CD14-positive monocyte (primary cell): ENCODE measurements around the gene SIN3A. TPM values are rescaled to one million over a fixed set of nuclear protein-coding genes. Genes with fewer than 3 reads are reported as not detected.

Experiments
- DNase-seq, 3 donors: peaks; one replicate each; pipeline ENCODE4 v3.0.0-alpha.2; 2011 to 2022
- H2AFZ ChIP-seq: 2 replicates; pipeline ENCODE4 v1.6.0; 2012; ENCODE audit warnings: mild to moderate bottlenecking, low read depth, low read length, inconsistent platforms; ENCODE audit not compliant: insufficient read depth, poor library complexity, severe bottlenecking
- H3K27ac ChIP-seq, 2 donors: 1 replicate in 1 of 2; 2 replicates in 1 of 2; pipeline ENCODE4 v1.5.1; 2012 to 2013; ENCODE audit warnings: low read length in 2 of 2, control low read depth in 1 of 2, inconsistent platforms in 1 of 2, low read depth in 1 of 2, mild to moderate bottlenecking in 1 of 2
- H3K27me3 ChIP-seq, 2 donors: one replicate each; pipeline versions ENCODE4 v1.6.0 to v1.6.1; 2011 to 2013; ENCODE audit warnings: low read length in 2 of 2; ENCODE audit not compliant: control insufficient read depth in 2 of 2, insufficient read depth in 2 of 2
- H3K36me3 ChIP-seq, 2 donors: replicated peaks in 1 of 2; 1 replicate in 1 of 2; 2 replicates in 1 of 2; pipeline versions ENCODE4 v1.5.1 to v1.6.1; 2012 to 2013; ENCODE audit warnings: low read length in 2 of 2, control low read depth in 1 of 2, inconsistent platforms in 1 of 2, mild to moderate bottlenecking in 1 of 2; ENCODE audit not compliant: insufficient read depth in 2 of 2, control insufficient read depth in 1 of 2
- H3K4me1 ChIP-seq, 2 donors: 1 replicate in 1 of 2; 2 replicates in 1 of 2; pipeline versions ENCODE4 v1.5.1 to v1.6.1; 2012 to 2013; ENCODE audit warnings: low read length in 2 of 2, control low read depth in 1 of 2, inconsistent platforms in 1 of 2, mild to moderate bottlenecking in 1 of 2, moderate library complexity in 1 of 2; ENCODE audit not compliant: insufficient read depth in 2 of 2, control insufficient read depth in 1 of 2
- H3K4me2 ChIP-seq: replicated peaks from 2 replicates; pipeline ENCODE3; 2012; ENCODE audit warnings: low read length, moderate library complexity, mild to moderate bottlenecking; ENCODE audit not compliant: poor library complexity, severe bottlenecking; ENCODE audit errors: extremely low read depth
- H3K4me3 ChIP-seq, 3 experiments: fragments of 200-600 bp in 1 of 3; sonication (generic) in 1 of 3; replicated peaks in 1 of 3; 1 replicate in 2 of 3; 2 replicates in 1 of 3; pipeline ENCODE4 v1.5.1; 2011 to 2013; ENCODE audit warnings: low read length in 3 of 3, mild to moderate bottlenecking in 3 of 3, control low read depth in 2 of 3, low read depth in 2 of 3, inconsistent platforms in 1 of 3, moderate library complexity in 1 of 3
- H3K79me2 ChIP-seq: 2 replicates; pipeline ENCODE4 v1.6.0; 2012; ENCODE audit warnings: mild to moderate bottlenecking, control low read depth, inconsistent platforms, low read length, moderate library complexity; ENCODE audit not compliant: insufficient read depth
- H3K9ac ChIP-seq: 2 replicates; pipeline ENCODE4 v1.6.0; 2017; ENCODE audit warnings: low read length, mild to moderate bottlenecking; ENCODE audit not compliant: insufficient read depth, poor library complexity, severe bottlenecking
- H3K9me3 ChIP-seq, 2 donors: replicated peaks in 1 of 2; 1 replicate in 1 of 2; 2 replicates in 1 of 2; pipeline versions ENCODE4 v1.5.1 to v1.6.1; 2012 to 2013; ENCODE audit warnings: low read length in 2 of 2, control low read depth in 1 of 2; ENCODE audit not compliant: control insufficient read depth in 1 of 2, insufficient read depth in 1 of 2
- H4K20me1 ChIP-seq: 2 replicates; pipeline ENCODE4 v1.6.0; 2012; ENCODE audit warnings: mild to moderate bottlenecking, low read length, control low read depth, moderate library complexity; ENCODE audit not compliant: insufficient read depth
- H3K27ac Mint-ChIP-seq, 7 donors: one replicate each; pipeline ENCODE4 v1.8.0; 2020; ENCODE audit warnings: mild to moderate bottlenecking in 7 of 7, mixed read lengths in 7 of 7, moderate library complexity in 6 of 7, inconsistent platforms in 2 of 7
- H3K27me3 Mint-ChIP-seq, 3 donors: one replicate each; pipeline ENCODE4 v1.8.0; 2021 to 2022; ENCODE audit warnings: low read depth in 3 of 3, mild to moderate bottlenecking in 3 of 3, mixed read lengths in 3 of 3, moderate library complexity in 3 of 3, inconsistent platforms in 1 of 3
- H3K36me3 Mint-ChIP-seq, 2 donors: one replicate each; pipeline ENCODE4 v1.8.0; 2020; ENCODE audit warnings: mixed read lengths in 2 of 2, inconsistent platforms in 1 of 2, mild to moderate bottlenecking in 1 of 2
- H3K4me1 Mint-ChIP-seq: one replicate; pipeline ENCODE4 v1.8.0; 2020; ENCODE audit warnings: mild to moderate bottlenecking, mixed read lengths
- H3K4me3 Mint-ChIP-seq, 2 donors: one replicate each; pipeline ENCODE4 v1.8.0; 2020; ENCODE audit warnings: mild to moderate bottlenecking in 2 of 2, mixed read lengths in 2 of 2, moderate library complexity in 1 of 2
- H3K9me3 Mint-ChIP-seq, 7 donors: one replicate each; pipeline ENCODE4 v1.8.0; 2020 to 2022; ENCODE audit warnings: mixed read lengths in 7 of 7, mild to moderate bottlenecking in 6 of 7, moderate library complexity in 6 of 7, inconsistent platforms in 2 of 7
- CTCF ChIP-seq: fragments of 200-600 bp; IDR thresholded peaks from one replicate; pipeline ENCODE4 v1.8.0; 2022; ENCODE audit warnings: antibody characterized with exemption, mild to moderate bottlenecking
- WGBS: methylation state at CpG from one replicate; pipeline ENCODE4 v1.1.5; 2013; ENCODE audit warnings: missing lambda C conversion rate; ENCODE audit not compliant: insufficient coverage; 5-methylcytosine and 5-hydroxymethylcytosine counted together
- intact Hi-C, 2 donors: fragments of 100-400 bp; cut with micrococcal nuclease; formaldehyde crosslinking; loops; one replicate each; pipeline versions ENCODE4 v1.15.0 to v1.15.1; 2023
- polyA plus RNA-seq, 3 donors: library from polyadenylated mRNA; depleted of rRNA in 1 of 3; unstranded in 2 of 3; stranded (reverse) in 1 of 3; fragments of 300-500 nt in 2 of 3; fragments of >200 nt in 1 of 3; fragmentation: Illumina TruSeq in 2 of 3; gene quantifications; 1 replicate in 2 of 3; 2 replicates in 1 of 3; pipeline ENCODE4 v1.2.3, GENCODE V29; 2012 to 2021

SIN3A gene
- polyA plus RNA-seq, 3 donors, result 2.3 to 20.7 (median 7.9) TPM

GRCh38 chr15:75329571-75329970 is 121.9 kb downstream of the SIN3A start:
- DNase-seq, result no peak
- Mint-ChIP-seq H3K27me3 (peaks cover 0 to 10% (median 4%) of the 10 kb centered on the region in 3 donors), H3K4me1 (no peaks in the 10 kb centered on the region), H3K9me3 (no peaks in the 10 kb centered on the region), H3K36me3 (no peaks in the 10 kb centered on the region), H3K4me3 (no peak overlapping the region), H3K27ac (no peak overlapping the region)
- H3K9ac ChIP-seq, result no peak overlapping the region
- H3K4me3 ChIP-seq, result no peak overlapping the region
- intact Hi-C loops, result no loop called here
- H3K4me2 ChIP-seq, result no peak overlapping the region
- 100% methylated on average over 2 of the region's 2 CpGs for WGBS
- no peak overlapping the region for H3K27ac ChIP-seq
- H3K4me1 ChIP-seq, result no peaks in the 10 kb centered on the region
- no peaks in the 10 kb centered on the region for H3K9me3 ChIP-seq
- no peak for TF ChIP-seq CTCF
- H4K20me1 ChIP-seq, result no peaks in the 10 kb centered on the region
- H3K27me3 ChIP-seq, result no peaks in the 10 kb centered on the region
- no peaks in the 10 kb centered on the region for H3K36me3 ChIP-seq
- H2AFZ ChIP-seq, result no peak overlapping the region
- no peaks in the 10 kb centered on the region for H3K79me2 ChIP-seq

- intact Hi-C loops, result no loop called here
- Histone ChIP-seq H3K9me3 (no peaks in the 10 kb centered on the region), H3K9ac (no peak overlapping the region), H4K20me1 (no peaks in the 10 kb centered on the region), H3K27me3 (no peaks in the 10 kb centered on the region), H3K4me3 (no peak overlapping the region), H2AFZ (no peak overlapping the region), H3K4me2 (no peak overlapping the region), H3K27ac (no peak overlapping the region), H3K36me3 (no peaks in the 10 kb centered on the region), H3K79me2 (no peaks in the 10 kb centered on the region), H3K4me1 (no peaks in the 10 kb centered on the region)
- H3K27me3 Mint-ChIP-seq, result peaks cover 0 to 10% (median 4%) of the 10 kb centered on the region in 3 donors
- 76% methylated on average over 8 of the region's 10 CpGs for WGBS
- no peak overlapping the region for H3K27ac Mint-ChIP-seq
- no peak for TF ChIP-seq CTCF
- H3K4me1 Mint-ChIP-seq, result no peaks in the 10 kb centered on the region
- H3K4me3 Mint-ChIP-seq, result no peak overlapping the region
- no peaks in the 10 kb centered on the region for H3K36me3 Mint-ChIP-seq
- H3K9me3 Mint-ChIP-seq, result no peaks in the 10 kb centered on the region
- DNase-seq, result no peak
Observed at GRCh38 chr15:75328493-75329314, 122.8 kb downstream of the SIN3A start.
